ENCODE data around the gene TMCC3.

Gene TMCC3

DNA sequence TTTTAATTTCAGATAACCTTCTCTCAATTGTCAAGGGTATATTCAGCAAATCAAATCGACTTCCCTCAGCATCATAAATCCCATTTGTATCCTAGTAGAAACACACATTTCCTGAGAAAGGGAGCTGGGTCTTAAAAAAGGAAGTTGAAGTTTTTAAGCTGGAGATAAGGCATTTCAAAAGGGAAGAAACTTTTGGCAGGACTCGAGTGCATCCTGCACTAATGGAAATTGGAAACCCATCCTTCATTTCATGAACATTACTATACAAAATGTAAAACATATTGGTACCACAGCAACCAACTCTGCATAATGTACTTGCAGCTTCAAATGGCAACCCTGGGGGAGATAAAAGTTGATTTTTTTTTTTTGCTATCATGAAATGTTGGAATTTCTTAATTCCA, 23.7 kb upstream of the TMCC3 start:
- in situ Hi-C loops (cut with MboI; ENCODE audit: low sequenced_read_pairs) = no loop called here

DNA sequence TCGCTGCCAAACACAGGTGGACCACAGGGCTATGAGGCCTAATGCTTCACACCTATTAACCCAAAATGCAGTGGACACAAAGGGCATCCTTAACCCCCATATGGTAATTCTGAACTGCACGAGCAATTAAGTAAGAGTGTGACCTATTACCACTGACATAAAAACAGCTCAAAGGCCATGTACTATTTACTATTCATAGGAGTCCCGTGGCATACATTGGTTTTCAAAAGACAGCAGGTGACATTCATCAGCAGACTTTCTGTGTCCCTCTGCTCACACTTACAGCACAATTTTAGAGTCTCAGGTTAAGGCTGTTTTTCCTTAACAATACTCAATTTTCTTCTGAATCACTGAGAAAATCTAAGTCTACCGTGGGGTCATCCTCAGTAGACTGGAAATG, 23.1 kb upstream of the TMCC3 start:
- in situ Hi-C loops (cut with MboI; ENCODE audit: low sequenced_read_pairs) = no loop called here

DNA sequence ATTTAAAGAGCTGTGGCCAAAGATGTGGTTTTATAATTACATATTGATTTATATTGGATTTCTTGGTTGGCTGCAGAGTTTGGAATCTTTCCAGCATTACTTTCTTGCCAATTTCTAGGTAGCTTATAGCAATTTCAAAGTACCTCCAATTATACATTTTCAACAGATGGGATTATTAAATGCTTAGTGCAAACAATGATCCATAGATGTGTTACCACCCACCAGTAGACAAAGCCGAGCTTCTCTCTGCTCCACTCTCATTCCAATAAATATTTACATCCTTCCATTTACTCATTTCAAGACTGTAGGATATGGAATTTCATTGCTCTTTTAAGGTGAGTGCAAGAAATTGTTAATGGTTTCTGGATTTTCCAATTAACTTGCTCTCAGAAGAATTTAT, 21.6 kb upstream of the TMCC3 start:
- in situ Hi-C loops (cut with MboI; ENCODE audit: low sequenced_read_pairs) = no loop called here

DNA sequence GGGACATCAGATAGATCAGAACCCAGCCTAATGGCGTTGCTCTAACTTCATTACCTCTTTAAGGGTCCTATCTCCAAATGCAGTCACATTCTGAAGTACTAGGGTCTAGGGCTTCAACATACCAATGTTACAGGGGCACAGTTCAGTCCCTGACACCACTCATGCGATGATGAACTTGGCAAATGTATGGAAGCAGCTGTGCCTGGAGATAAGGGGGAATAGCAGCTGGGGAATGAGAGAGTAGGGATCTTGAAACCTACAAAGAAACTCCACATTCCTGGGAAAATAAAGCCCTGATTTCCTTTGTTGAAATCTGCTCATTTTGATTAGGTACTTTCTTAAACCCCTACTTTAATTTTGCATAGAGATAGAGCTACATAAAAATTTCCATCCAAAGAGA, 20.5 kb upstream of the TMCC3 start:
- in situ Hi-C loops (cut with MboI; ENCODE audit: low sequenced_read_pairs) = no loop called here

DNA sequence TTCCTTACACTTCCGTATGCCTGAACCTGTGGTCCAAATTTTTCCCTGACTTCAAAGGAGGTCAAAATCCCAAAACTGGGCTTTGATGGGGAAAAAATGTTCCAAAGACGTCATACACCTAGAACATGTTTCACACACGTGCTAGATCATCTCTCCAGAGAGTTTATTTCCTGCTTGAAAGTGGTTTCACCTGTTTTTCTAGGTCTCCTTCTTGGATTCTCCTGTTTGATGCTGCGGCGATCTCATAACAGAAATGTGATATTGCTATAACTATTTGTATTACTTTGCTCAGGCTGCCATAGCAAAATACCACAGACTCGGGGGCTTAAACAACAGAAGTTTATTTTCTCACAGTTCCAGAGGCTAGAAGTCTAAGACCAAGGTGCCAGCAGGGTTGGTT, 19.7 kb upstream of the TMCC3 start:
- in situ Hi-C loops (cut with MboI; ENCODE audit: low sequenced_read_pairs) = no loop called here

DNA sequence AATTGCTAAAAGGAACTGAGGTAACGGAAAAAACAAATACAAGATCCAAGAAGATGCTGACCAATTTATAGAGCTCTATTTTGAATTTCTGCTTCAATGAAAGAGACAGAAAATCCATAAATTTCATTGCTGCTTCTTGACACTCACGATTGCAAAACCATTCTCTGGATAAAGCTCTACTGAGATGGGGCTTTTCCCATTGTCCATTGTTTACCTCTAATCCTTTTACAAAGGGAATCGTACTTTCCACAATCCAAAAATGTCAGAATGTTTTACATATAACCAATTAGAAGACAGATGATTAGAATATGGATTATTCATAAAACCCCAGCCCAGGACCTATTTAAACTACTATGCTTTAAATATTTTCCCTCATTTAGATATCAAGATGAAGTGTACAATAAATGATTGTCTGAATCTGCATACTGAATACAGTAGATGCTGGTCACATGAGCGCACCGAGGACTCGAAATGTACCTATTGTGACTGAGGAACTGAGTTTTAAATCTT, 16.7 kb upstream of the TMCC3 start:
- in situ Hi-C loops (cut with MboI; ENCODE audit: low sequenced_read_pairs) = no loop called here

DNA sequence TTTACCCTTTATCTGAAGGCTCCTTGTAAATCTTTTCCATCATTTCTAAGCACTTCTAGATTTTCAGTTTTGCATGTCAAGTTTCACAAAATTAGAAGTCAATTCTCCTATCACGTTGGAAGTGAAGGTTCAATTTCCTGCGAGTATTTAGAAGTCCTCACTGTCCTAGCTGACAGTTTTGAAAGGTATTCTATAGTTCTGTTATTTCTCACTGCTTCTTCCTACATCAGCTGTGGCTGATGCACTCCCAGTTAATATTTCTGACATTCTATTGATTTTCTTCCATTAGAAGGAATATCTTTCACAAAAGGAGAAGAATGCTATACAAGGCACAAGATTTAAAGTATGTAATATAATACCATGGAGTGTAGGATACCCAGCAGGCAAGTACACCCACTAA, 15.8 kb upstream of the TMCC3 start:
- in situ Hi-C loops (cut with MboI; ENCODE audit: low sequenced_read_pairs) = no loop called here

DNA sequence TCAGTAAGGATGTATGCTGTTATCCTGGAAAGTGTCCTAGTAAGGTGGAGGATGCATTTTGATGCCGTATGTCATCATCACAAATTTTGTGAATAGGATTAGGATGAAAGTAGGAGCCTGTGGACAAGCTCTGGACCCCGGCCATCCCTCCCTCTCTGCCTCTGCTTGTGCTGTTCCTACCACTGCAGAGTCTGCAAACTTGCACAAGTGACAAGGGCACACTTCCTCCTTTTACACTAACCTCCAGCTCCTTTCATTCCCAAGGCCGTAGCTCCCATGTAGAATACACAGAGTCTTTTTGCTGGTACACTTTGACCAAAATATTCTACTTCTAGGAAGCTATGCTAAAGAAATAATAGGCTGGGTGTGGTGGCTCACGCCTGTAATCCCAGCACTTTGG, 13.3 kb upstream of the TMCC3 start:
- in situ Hi-C loops (cut with MboI; ENCODE audit: low sequenced_read_pairs) = no loop called here

DNA sequence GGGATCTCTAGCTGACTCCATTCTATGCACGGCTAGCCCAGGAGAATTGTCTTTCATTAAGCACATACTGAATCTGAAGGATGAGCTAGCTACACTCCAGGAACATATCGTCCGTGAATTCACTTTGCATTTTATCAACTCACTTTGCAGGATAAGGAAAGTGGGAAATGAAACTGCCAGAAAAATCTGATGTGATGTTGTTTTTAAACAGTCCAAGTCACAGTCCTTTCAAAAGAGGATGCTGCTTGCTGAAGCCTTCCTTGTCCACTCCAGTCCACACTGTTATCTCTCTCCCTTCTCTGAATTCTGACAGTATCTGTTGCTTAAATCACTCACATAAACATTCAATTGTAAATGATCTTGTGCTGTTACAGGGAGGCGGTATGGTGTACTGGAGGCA, 12.7 kb upstream of the TMCC3 start:
- in situ Hi-C loops (cut with MboI; ENCODE audit: low sequenced_read_pairs) = no loop called here

DNA sequence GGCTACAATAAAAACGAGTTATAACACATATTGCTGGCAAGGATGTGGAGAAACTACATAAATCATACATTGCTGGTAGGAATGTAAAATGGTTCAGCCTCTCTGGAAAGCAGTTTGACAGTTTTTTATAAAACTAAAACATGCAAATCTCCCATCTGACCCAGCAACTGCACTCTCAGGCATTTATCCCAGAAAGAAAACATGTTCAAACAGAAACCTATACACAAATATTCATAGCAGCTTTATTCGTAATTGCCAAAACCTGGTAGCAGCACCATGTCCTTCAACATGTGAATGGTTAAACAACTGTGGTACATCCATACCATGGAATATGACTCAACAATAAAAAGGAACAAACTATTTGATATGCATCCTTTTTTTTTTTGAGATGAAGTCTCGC, 10.1 kb upstream of the TMCC3 start:
- in situ Hi-C loops (cut with MboI; ENCODE audit: low sequenced_read_pairs) = no loop called here

DNA sequence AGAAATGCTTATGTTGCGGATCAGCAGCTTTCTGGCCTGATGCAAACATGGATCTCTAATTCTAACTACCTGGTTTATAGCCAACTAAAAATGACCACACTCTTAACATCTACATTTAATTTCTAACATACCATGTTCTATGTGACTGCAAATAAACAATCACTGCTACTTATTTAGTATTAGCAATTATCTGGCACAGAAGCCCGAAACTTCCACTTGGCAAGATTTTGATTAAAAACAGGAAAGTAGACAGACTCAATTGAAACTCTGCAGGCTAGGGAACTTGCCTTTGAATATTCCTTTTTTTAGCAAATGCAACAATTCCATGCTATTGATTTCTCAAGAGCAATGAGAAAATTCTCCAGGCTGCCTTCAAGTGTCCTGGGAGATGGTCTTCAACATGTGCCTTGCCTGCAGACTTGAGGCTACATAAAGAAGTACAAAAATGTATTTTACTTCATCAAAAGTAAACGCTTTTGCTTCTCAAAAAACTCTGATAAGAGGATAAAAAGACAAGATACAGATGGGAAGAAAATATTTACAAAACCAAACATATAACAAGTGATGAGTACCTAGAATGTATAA, 9.1 kb upstream of the TMCC3 start:
- in situ Hi-C loops (cut with MboI; ENCODE audit: low sequenced_read_pairs) = no loop called here

DNA sequence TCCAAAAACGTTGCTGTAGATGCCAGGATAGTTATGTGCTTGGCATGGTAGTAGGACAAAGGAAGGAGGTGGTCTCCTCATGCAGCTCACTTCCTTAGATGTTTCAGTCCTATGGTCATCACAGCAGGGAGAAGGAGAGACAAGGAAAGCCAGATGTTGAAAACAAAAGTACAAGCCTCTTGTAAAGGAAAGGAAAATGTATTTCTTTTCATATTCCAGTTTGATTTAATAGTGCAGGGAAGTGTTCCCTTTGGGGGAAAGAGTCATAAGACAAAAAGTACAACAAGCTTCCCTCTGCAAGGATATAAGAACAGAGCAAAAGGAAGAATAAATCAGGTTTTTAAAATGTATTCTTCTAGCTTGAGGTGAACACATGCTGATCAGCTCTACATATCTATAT, 8.6 kb upstream of the TMCC3 start:
- in situ Hi-C loops (cut with MboI; ENCODE audit: low sequenced_read_pairs) = no loop called here

DNA sequence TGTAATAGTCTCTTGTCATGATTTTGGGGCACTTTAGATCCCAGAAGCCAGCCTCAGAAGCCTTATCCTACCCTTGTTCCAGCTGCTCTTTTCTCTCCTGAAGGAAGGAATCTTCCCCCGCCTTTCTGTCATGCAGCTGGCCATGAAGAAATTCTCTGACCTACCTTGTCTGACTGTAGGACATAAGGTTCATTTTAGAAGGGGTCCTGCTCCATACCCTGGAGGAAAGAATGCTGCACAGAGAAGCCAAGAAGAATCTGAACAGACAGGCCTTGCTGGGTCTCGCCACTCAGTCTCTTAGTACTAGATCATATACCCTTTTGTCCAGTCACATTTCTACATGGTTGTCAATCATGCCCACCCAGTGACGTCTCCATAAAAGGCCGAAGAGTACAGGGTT, 6.2 kb upstream of the TMCC3 start:
- in situ Hi-C loops (cut with MboI; ENCODE audit: low sequenced_read_pairs) = no loop called here

DNA sequence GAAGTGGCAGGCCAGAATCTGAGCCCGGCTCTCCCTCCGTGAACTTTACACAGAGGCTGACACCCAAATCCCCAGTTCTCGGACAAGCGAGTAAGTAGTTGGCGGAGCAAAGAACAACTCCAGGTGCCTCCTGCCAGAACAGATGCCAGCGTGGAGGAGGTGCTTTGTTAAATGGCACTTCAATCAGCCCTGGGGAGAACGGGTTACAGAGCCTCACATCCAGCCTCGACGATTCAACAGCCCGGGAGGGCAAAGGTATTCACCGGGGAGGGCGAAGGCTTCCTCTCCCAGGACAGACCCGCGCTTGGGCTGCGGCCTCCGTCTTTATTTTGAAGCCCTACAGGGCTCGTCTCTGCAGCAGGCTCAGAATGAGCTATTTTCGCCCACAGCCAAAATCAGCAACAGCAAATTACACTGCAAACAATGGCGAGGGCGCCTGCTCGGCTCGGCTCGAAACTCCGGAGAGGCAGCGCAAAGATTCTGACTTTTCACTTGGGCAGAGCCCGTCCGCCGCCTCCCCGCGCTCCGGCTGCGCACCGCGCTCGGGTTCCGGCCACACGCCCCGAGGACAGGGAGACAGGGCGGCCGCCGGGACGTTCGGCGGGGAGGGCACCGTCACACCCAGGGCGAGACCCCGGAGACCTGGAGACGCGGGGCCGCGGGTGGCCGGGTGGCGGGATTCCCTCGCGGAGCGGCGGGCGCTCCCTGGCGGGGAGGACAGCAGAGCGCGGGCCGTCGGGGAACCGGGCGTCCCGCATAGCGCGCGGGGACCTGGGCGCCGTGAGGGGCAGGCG, 811 bp downstream of the TMCC3 start:
- in situ Hi-C loops (cut with MboI; ENCODE audit: low sequenced_read_pairs) = no loop called here

DNA sequence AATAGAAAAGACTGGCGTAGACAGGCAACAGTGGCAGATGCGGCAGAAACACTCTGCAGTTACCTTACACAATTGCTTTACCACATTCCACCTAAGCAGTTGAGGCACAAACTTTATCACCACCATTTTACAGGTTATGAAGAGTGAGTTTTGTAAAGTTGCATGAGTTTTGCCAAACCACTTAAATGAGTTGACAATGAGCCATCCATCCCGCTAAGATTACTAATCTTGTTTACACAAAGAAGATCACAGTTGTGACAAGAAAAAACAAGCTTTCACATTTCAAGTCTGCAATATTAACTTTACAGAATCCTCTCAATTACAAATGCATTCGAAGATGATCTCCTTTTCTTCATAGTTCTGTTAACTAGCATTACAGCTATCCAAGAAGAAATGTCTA, 1.8 kb downstream of the TMCC3 start:
- in situ Hi-C loops (cut with MboI; ENCODE audit: low sequenced_read_pairs) = no loop called here

DNA sequence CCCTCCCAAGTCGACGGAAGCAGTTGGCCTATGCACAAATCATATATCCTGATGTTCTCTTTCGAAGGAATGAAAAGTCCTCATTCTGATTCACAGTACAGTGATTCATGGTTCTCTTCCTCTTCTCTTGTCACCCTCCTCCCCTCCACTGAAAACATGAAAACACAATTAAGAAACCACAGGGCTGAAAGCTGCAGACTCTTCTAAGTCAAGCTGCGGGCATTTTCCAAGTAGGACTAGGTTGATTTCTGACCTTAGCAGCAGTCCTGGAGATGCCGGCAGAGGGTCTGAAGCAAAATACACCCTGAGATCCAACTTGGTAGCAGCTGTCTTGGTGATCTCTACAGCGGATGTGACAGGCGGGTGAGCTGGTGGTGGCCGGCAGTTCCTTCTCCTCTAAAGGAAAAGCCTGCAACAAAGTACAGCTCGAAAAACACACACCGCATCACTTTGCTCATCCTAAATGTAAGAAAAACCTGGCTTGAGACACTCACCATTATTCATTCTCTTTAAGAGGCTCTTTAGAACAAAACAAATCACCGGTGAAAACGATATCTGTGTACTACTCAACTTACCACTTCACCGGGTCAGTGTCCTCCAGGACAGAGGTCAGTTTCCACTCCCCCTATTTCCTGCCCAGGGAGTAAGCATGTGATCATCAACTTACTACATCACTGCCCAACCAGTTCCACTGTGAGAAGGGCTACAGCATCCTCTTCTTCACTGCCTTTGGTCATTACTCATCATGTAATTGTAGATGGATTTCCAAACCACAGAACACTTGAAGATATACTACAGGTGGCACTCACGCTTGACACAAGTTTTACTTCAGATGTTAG, 6.0 kb downstream of the TMCC3 start:
- in situ Hi-C loops (cut with MboI; ENCODE audit: low sequenced_read_pairs) = no loop called here

DNA sequence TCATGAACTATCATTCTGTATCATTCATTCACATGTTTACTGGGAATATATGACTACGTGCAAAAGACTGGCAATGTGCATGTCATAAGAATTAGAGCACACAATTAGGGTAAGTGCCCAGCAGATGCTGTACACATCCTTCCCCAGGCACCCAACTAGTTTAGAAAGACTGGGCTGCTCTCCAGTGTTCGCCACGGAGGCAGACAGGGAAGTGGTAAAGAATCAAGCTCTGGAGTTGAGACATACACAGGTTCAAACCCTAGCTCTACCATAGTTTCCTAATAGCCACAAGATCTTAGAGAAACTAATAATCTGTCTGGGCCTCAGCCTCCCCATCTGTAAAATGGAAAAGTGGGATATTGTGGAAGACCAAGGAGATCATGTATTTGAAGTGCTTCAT, 6.8 kb downstream of the TMCC3 start:
- in situ Hi-C loops (cut with MboI; ENCODE audit: low sequenced_read_pairs) = no loop called here

DNA sequence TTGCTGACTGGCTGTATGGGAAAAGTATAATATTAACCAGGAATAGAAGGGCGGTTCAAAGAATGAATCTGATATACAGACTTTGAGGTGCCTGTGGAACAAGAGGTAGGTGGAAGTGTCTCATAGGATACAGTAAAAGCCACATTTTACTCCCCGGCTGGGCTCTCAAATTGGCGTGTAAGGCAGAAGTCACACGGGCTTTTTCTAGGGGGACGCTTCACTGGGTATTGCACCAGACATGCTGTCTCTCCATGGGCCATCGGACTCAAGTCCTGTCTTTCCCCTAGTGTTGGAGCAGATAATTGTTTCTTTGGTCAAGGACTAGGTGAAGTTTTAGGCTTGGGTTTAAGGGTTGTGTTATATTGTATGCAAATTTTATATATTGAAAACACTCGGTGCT, 9.1 kb downstream of the TMCC3 start:
- in situ Hi-C loops (cut with MboI; ENCODE audit: low sequenced_read_pairs) = no loop called here

DNA sequence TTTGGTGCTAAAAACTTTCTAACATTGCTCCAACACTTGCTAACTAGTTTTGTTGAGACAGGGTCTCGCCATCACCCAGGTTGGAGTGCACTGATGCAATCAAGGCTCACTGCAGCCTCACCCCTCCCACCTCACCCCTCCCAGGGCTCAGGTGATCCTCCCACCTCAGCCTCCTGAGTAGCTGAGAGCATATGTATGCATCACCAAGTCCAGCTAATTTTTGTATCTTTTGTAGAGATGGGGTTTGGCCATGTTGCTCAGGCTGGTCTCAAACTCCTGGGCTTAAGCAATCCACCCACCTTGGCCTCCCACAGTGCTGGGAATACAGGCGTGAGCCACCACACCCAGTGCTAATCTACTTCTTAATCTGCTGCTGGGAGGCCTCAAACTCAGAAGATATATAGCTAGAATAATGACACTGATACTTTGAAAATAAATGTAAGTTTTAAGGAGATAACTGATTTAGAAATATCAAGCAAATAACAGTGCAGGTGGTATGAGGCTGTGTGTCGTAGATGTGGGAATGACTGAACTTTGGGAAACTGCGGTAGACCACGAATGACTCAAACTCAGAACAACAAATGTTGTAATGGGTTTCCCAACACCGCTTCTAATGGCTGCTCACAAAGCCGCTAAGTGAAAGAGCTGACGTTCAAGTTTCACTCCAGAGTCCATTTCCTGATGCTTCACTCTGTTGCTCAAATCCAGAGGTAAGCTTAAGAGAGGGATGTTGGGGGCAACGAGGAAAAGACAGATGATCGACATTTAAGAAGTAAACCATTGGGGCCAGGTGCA, 10.0 kb downstream of the TMCC3 start:
- in situ Hi-C loops (cut with MboI; ENCODE audit: low sequenced_read_pairs) = no loop called here

DNA sequence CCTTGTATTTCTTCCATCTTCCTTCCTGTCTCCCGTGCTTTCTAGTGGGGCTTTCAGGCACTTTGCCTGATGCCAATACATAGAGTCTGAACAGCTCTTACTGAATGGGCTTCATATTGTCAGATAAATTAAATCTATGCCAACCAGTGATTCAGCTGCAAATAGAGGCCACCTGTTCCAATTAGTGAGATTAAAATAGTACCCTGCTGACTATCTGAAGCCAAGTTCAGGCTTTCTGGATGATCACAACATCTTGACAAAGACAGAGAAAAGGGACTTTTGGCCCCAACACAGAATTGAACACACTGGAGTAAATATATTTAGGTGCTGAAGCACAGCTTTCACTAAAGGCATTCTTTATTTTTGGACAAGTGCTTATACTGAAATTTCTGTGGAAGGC, 11.8 kb downstream of the TMCC3 start:
- in situ Hi-C loops (cut with MboI; ENCODE audit: low sequenced_read_pairs) = no loop called here

All from HL-60/S4 treated with phorbol 12-myristate 13-acetate at 8.2 ng/mL for 4 days and 3 days (cell line).